ENCODE measurements around the gene TINCR.
A peak's percentile ranks its signal among the peaks of the same experiment; 100 is the strongest.

Gene TINCR

DNA sequence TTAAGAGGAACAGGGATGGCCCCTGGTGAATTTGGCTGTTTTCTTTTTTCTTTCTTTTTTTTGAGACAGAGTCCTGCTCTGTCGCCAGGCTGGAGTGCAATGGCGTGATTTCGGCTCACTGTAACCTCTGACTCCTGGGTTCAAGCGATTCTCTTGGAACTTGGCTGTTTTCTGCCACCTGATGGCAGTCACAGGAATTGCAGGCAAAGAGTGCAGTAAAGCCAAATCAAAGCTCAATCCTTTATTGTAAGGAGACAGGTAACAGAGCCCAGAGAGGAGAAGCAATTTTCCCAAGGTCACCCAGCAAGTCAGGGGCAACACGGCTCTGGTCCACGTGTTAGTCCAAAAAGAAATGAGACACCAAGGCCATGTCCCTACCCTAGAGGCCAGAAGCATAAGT, 6.2 kb downstream of the TINCR start:
- Histone ChIP-seq H3K36me3 (ENCODE audit: control insufficient read depth, low read length) (no peaks in the 10 kb centered on the region), H4K20me1 (ENCODE audit: control insufficient read depth, insufficient read depth, low read depth, low read length) (no peaks in the 10 kb centered on the region), H3K4me1 (ENCODE audit: control insufficient read depth, low read length) (no peaks in the 10 kb centered on the region), H3K27me3 (ENCODE audit: control insufficient read depth, low read length) (no peaks in the 10 kb centered on the region), H3K79me2 (ENCODE audit: control insufficient read depth, low read length) (no peaks in the 10 kb centered on the region), H3F3A (ENCODE audit: control insufficient read depth, insufficient read depth) (no peaks in the 10 kb centered on the region), H3K9me2 (replicated peaks; ENCODE audit: control insufficient read depth, low read length) (no peaks in the 10 kb centered on the region), H3K27ac (ENCODE audit: low read depth, low read length) (no peak overlapping the region), H3K4me3 (ENCODE audit: low read length) (no peak overlapping the region), H3K4me2 (ENCODE audit: low read length) (no peak overlapping the region), H3K9me3 (ENCODE audit: control insufficient read depth, insufficient read depth, low read length) (peaks cover 9% of the 10 kb centered on the region; the same call in 1 of the 2 replicates)
- TF ChIP-seq, protein P1, sequence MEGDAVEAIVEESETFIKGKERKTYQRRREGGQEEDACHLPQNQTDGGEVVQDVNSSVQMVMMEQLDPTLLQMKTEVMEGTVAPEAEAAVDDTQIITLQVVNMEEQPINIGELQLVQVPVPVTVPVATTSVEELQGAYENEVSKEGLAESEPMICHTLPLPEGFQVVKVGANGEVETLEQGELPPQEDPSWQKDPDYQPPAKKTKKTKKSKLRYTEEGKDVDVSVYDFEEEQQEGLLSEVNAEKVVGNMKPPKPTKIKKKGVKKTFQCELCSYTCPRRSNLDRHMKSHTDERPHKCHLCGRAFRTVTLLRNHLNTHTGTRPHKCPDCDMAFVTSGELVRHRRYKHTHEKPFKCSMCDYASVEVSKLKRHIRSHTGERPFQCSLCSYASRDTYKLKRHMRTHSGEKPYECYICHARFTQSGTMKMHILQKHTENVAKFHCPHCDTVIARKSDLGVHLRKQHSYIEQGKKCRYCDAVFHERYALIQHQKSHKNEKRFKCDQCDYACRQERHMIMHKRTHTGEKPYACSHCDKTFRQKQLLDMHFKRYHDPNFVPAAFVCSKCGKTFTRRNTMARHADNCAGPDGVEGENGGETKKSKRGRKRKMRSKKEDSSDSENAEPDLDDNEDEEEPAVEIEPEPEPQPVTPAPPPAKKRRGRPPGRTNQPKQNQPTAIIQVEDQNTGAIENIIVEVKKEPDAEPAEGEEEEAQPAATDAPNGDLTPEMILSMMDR (IDR thresholded peaks at IDR 0.05; ENCODE audit: low read depth, low read length, poor library complexity, severe bottlenecking): peak; percentile 70
- no peak for TF ChIP-seq EZH2phosphoT487 (IDR thresholded peaks at IDR 0.05; ENCODE audit: borderline replicate concordance, low read length)

GRCh38 chr19:5560156-5560555, 7.6 kb downstream of the TINCR start:
- Histone ChIP-seq H3K27ac (ENCODE audit: low read depth, low read length) (no peak overlapping the region), H3F3A (ENCODE audit: control insufficient read depth, insufficient read depth) (no peaks in the 10 kb centered on the region), H3K36me3 (ENCODE audit: control insufficient read depth, low read length) (no peaks in the 10 kb centered on the region), H3K4me3 (ENCODE audit: low read length) (no peak overlapping the region), H3K4me2 (ENCODE audit: low read length) (no peak overlapping the region), H3K27me3 (ENCODE audit: control insufficient read depth, low read length) (no peaks in the 10 kb centered on the region), H4K20me1 (ENCODE audit: control insufficient read depth, insufficient read depth, low read depth, low read length) (no peaks in the 10 kb centered on the region), H3K79me2 (ENCODE audit: control insufficient read depth, low read length) (no peaks in the 10 kb centered on the region), H3K9me2 (replicated peaks; ENCODE audit: control insufficient read depth, low read length) (no peaks in the 10 kb centered on the region), H3K9me3 (ENCODE audit: control insufficient read depth, insufficient read depth, low read length) (peaks cover 9% of the 10 kb centered on the region; the same call in 1 of the 2 replicates), H3K4me1 (ENCODE audit: control insufficient read depth, low read length) (no peaks in the 10 kb centered on the region)
- TF ChIP-seq, protein P1 (IDR thresholded peaks at IDR 0.05; ENCODE audit: low read depth, low read length, poor library complexity, severe bottlenecking): no peak
- no peak for TF ChIP-seq EZH2phosphoT487 (IDR thresholded peaks at IDR 0.05; ENCODE audit: borderline replicate concordance, low read length)

DNA sequence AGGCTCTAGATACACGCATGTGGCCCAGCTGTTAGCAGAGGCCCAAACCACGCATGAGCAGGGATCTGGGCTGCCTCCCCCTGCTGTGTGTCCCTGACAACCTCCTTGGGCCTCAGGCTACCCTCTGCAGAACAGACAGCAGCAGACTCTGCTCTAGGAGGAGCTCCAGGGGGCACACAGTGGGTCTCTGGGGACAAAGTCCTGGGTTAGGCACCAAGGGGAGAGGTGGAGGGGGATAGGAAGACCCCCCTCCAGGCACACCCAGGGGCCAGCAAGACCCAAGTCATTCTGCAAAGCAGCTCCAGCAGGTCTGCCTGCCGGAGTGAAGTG, 8.0 kb downstream of the TINCR start:
- H3K79me2 ChIP-seq (ENCODE audit: control insufficient read depth, low read length): no peaks in the 10 kb centered on the region
- no peak overlapping the region for H3K27ac ChIP-seq (ENCODE audit: low read depth, low read length)
- no peak overlapping the region for H3K4me3 ChIP-seq (ENCODE audit: low read length)
- no peaks in the 10 kb centered on the region for H3K36me3 ChIP-seq (ENCODE audit: control insufficient read depth, low read length)
- no peaks in the 10 kb centered on the region for H3K4me1 ChIP-seq (ENCODE audit: control insufficient read depth, low read length)
- peaks cover 9% of the 10 kb centered on the region; the same call in 1 of the 2 replicates for H3K9me3 ChIP-seq (ENCODE audit: control insufficient read depth, insufficient read depth, low read length)
- TF ChIP-seq, protein P1 (IDR thresholded peaks at IDR 0.05; ENCODE audit: low read depth, low read length, poor library complexity, severe bottlenecking): no peak
- TF ChIP-seq EZH2phosphoT487 (IDR thresholded peaks at IDR 0.05; ENCODE audit: borderline replicate concordance, low read length): no peak
- no peak overlapping the region for H3K4me2 ChIP-seq (ENCODE audit: low read length)
- H3F3A ChIP-seq (ENCODE audit: control insufficient read depth, insufficient read depth): no peaks in the 10 kb centered on the region
- no peaks in the 10 kb centered on the region for H4K20me1 ChIP-seq (ENCODE audit: control insufficient read depth, insufficient read depth, low read depth, low read length)
- H3K9me2 ChIP-seq (replicated peaks; ENCODE audit: control insufficient read depth, low read length): no peaks in the 10 kb centered on the region
- H3K27me3 ChIP-seq (ENCODE audit: control insufficient read depth, low read length): no peaks in the 10 kb centered on the region

Data from DOHH2 (cell line).